HEK293T (cell line): ENCODE results near the gene CD38.

ENCODE experiments used
- ARNT ChIP-seq: fragments of 450-650 bp; IDR thresholded peaks from 2 replicates; pipeline ENCODE4 v1.6.1; 2017; ENCODE audit warnings: mild to moderate bottlenecking
- BHLHE40 ChIP-seq: fragments of 450-650 bp; IDR thresholded peaks from 2 replicates; pipeline ENCODE4 v1.6.1; 2016; ENCODE audit warnings: mild to moderate bottlenecking, moderate library complexity, borderline replicate concordance
- FOXM1 ChIP-seq: fragments of 450-650 bp; IDR thresholded peaks from 2 replicates; pipeline ENCODE4 v1.6.1; 2017; ENCODE audit warnings: mild to moderate bottlenecking, borderline replicate concordance
- HDGF ChIP-seq: fragments of 450-650 bp; IDR thresholded peaks from 2 replicates; pipeline ENCODE4 v1.6.1; 2017; ENCODE audit warnings: antibody characterized with exemption, borderline replicate concordance
- SP1 ChIP-seq: fragments of 450-650 bp; IDR thresholded peaks from 2 replicates; pipeline ENCODE4 v1.6.1; 2017
- TARDBP ChIP-seq: fragments of 450-650 bp; IDR thresholded peaks from 2 replicates; pipeline ENCODE4 v1.6.1; 2016
- ZNF384 ChIP-seq: fragments of 450-650 bp; IDR thresholded peaks from 2 replicates; pipeline ENCODE4 v1.6.1; 2016
- TF ChIP-seq, protein P1 (sequence below): fragments of 450-650 bp; IDR thresholded peaks from 2 replicates; pipeline ENCODE4 v1.6.1; 2016

GRCh38 chr4:15754323-15754722 is 23.8 kb upstream of the CD38 start:
- TF ChIP-seq SP1, result no peak
- TF ChIP-seq BHLHE40, result no peak
- TF ChIP-seq ARNT, result no peak
- TF ChIP-seq, protein P1, sequence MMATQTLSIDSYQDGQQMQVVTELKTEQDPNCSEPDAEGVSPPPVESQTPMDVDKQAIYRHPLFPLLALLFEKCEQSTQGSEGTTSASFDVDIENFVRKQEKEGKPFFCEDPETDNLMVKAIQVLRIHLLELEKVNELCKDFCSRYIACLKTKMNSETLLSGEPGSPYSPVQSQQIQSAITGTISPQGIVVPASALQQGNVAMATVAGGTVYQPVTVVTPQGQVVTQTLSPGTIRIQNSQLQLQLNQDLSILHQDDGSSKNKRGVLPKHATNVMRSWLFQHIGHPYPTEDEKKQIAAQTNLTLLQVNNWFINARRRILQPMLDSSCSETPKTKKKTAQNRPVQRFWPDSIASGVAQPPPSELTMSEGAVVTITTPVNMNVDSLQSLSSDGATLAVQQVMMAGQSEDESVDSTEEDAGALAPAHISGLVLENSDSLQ, result no peak
- no peak for TF ChIP-seq HDGF
- TF ChIP-seq ZNF384, result no peak
- no peak for TF ChIP-seq TARDBP
- TF ChIP-seq FOXM1, result no peak
